GM21786 (cell line): ENCODE results near the gene SF3B2.
"Not testable (repeated sequence)": the region's sequence is repeated elsewhere in the genome, so short reads cannot be mapped to it uniquely, and the experiment has no call there.

ENCODE experiments used
- ATAC-seq: cut with Tn5 transposase; IDR thresholded peaks from one replicate; pipeline ENCODE4 v1.9.1; 2021; ENCODE audit not compliant: unreplicated experiment

Gene SF3B2

GRCh38 chr11:66071381-66071801, 19.2 kb downstream of the SF3B2 start:
- ATAC-seq, result no peak

DNA sequence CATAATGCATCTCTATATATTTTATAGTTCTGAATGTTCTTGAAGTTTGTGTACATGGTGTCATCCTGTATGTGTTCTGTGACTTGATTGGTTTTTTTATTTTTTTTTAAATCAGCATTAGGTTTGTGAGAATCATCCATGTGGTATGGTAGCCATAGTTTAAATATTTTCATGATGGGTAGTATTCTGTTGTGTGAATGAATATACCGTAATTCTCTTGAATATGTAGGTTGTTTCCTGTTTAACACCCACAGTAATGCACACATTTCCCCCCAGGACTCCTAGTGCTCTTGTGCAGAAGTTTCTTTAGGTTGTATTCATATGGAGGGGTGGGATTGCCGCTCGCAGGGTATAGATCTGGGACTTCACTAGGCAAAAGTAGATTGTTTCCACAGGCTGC, 19.9 kb downstream of the SF3B2 start:
- no peak for ATAC-seq

GRCh38 chr11:66072518-66072917, 20.4 kb downstream of the SF3B2 start:
- ATAC-seq, result no peak

- no peak for ATAC-seq
Measured at GRCh38 chr11:66073669-66074068, 21.5 kb downstream of the SF3B2 start.

GRCh38 chr11:66075273-66075672, 23.1 kb downstream of the SF3B2 start:
- ATAC-seq, result no peak

DNA sequence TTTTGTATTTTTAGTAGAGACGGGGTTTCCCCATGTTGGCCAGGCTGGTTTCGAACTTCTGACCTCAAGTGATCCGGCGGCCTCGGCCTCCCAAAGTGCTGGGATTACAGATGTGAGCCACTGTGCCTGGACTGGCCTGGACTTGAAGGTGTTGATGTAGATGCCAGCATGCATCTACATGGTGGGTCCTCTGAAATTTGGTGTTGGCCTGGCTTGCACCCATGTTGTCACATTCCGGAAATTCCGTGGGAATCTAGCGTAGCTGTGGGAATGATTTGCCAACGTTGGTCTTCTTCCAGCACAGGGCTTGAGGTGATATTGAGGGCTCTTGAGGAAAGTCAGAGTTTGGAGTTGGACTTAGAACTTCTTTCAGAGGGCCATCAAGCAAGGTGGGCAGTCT, 24.4 kb downstream of the SF3B2 start:
- no peak for ATAC-seq

DNA sequence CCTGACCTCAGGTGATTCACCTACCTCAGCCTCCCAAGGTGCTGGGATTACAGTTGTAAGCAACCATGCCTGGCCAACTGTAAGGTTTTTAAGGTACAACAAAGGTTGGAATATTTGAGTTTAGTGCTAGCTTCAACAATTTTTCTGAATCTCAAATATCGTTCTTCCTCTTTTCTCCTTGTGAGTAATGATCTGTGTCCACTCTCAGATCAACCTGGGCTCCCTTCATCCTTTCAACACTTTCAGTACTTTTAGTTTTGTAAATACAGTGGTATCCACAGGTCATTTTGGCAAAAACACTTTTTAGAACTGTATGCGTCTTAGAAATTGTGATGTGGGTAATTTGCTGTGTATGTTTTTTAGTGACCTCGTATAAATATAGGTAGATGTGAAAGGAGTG, 25.8 kb downstream of the SF3B2 start:
- ATAC-seq, result no peak

DNA sequence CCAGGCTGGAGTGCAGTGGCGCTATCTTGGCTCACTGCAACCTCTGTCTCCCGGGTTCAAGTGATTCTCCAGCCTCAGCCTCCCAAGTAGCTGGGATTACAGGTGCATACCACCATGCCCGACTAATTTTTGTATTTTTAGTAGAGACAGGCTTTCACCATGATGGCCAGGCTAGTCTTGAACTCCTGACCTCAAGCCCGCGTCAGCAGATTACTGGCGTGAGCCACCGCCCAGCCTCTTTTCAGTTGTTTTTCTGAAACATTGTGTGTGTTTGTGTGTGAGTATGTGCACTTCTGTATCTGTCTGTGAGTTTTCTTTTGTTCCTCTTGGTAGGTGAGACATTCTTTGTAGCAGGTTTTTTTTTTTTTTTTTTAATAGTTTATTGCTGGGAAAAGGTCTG, 26.8 kb downstream of the SF3B2 start:
- ATAC-seq, result not testable (repeated sequence)

GRCh38 chr11:66080055-66080817, 28.1 kb downstream of the SF3B2 start:
- ATAC-seq, result no peak

DNA sequence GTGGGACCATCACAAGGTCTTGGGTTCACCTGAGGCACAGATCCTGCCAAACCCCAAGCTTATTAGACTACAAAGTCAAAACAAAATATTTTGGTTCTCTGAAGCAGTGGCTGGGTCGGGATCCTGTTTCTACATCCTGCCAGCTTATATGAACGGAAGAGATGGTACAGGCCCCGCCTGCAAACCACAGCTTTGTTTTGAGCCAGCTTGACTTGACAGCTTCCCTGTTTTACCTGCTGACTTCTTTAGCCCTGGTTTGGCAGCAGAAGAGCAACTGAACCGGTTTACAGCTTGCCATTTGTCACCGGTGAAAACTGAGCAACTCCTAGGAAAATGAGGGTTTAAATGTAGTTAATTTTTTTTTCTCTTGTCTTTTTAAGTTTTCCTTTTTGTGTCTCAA, 29.3 kb downstream of the SF3B2 start:
- peak; percentile 80 for ATAC-seq

- ATAC-seq, result no peak
Measured at GRCh38 chr11:66082946-66083698, 31.0 kb downstream of the SF3B2 start.

DNA sequence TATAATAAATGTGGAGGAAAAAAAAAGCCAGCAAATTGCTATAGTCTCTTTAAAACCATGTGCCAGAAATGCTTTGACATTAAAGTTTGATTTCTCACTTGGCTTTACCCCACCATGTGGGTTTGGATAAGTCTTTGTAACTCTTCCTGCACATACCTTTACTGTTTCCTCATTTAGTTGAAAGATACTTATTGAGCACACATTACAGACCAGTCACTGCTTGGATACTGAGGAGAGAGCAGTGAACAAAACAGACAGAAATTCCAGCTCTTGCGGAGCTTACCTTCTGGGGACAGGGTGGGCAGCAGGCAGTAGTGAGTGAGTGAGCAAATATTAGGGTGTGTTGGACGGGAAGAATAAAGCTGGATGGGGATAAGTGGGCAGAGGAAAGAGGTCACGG, 31.6 kb downstream of the SF3B2 start:
- ATAC-seq, result no peak

DNA sequence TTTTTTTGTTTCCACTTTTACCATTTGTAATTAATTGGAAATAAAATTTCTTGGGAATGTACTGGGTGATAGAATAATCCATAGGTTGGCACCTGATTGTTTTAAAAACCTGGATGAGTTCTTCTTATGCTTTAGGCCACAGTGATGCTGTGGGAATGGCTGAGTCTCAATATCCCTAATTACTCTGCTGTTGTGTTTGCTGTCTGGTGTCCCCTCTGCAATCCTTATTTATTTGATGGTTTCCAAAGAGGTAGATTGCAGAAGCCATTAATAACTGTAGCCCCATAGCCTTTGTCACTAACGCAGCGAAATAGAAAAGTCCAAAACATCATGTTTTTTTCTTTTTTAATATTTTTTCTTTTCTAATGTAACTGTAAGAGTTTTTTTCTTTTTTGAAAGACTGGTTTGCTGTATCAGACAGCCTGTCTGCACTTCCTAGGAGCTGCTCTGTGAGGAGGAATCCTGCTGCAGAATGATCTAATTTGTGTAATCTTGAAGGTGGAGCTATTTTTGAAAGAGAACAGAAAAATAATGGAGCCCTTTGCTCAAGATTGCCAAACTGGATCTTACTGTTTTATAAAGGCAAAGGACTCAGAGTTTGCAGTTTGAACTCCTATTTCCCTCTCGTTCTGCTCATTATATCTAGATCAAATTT, 32.8 kb downstream of the SF3B2 start:
- no peak for ATAC-seq

DNA sequence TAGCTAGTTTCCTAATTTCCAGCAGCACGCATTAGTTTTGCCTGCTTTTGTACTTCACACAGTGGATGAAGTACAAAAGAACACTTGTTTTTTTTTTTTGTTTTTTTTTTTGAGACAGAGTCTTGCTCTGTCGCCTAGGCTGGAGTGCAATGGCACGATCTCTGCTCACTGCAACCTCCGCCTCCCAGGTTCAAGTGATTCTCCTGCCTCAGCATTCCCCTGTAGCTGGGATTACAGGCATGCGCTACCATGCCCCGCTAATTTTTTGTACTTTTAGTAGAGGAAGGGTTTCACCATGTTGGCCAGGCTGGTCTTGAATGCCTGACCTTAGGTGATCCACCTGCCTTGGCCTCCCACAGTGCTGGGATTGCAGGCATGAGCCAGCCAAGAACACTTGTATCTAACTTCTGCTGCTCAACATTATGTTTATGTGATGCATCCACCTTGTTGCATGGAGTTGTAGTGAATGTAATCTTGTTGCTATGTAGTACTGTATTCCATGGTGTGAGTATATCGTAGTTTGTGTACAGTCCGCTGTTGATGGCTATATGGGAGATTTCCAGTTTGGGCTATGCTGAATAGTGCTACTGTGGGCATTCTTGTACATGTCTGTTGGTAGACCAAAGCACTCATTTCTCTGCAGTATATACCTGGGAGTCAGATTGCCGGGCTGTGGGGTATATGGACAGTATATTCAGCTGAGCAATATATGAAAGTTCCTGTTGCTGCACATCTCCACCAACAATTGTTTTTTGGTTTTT, 35.2 kb downstream of the SF3B2 start:
- no peak for ATAC-seq

GRCh38 chr11:66089067-66089466, 36.9 kb downstream of the SF3B2 start:
- ATAC-seq, result no peak

- ATAC-seq, result no peak
Measured at GRCh38 chr11:66090288-66090687, 38.1 kb downstream of the SF3B2 start.

GRCh38 chr11:66092125-66092524, 40.0 kb downstream of the SF3B2 start:
- ATAC-seq, result not testable (repeated sequence)

GRCh38 chr11:66099746-66100145, 47.6 kb downstream of the SF3B2 start:
- ATAC-seq, result not testable (repeated sequence)

DNA sequence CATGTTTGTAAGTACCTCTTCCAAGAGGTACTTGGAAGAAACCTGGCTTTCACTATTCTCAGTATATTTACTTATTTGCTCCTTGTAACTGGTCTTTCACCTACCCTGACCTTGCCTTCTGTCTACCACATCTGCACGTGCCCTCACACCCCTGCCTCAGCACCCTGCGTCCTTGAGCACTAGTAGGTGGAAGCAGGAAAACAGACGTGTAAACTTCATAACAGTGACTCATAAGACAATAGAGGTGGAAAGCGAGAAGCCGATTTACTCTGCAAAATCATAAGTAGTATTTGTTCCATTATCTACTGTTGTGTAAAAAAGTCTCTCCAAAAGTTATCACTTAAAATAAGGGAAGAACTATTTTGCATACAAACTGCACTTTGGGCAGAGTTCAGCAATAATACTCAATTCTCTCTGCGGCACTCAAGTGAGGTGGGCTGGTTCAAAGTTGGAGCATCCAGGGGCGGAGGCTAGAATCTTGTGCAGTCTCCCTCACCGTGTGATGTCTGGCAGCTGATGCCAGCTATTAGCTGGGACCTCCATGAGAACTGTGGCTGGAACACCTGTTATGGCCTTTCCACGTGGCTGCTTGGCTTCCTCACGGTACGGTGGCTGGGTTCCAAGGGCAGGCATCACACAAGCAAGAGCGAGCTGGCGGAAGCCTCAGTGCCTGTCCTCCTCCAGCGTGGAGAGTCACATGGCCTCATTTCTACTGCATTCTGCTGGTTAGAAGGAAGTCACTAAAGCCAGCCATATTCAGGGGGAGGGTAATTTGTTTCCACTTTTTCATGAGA, 48.3 kb downstream of the SF3B2 start:
- peak; percentile 76 for ATAC-seq

- no peak for ATAC-seq
Measured at GRCh38 chr11:66101066-66101464, 48.9 kb downstream of the SF3B2 start.
